Thoracic aorta (tissue), 2 donors: ENCODE results near the gene SCUBE1. TPM values are rescaled to one million over a fixed set of nuclear protein-coding genes. Genes with fewer than 3 reads are reported as not detected.

ENCODE experiments used
- ATAC-seq: fragments of 150-250 bp; one replicate; pipeline ENCODE4 v1.8.0; 2017; ENCODE audit warnings: low read depth; ENCODE audit not compliant: insufficient number of reproducible peaks, low FRiP score
- DNase-seq: peaks from one replicate; pipeline ENCODE4 v3.0.0-alpha.2; 2020; ENCODE audit warnings: low spot score
- H3K27ac ChIP-seq, 2 donors: fragments of 200-600 bp; sonication (generic); 1 replicate in 1 of 2; 2 replicates in 1 of 2; pipeline ENCODE4 v1.5.1; 2016; ENCODE audit warnings: mild to moderate bottlenecking in 2 of 2, moderate library complexity in 2 of 2
- H3K27me3 ChIP-seq: fragments of 200-600 bp; sonication (generic); replicated peaks from 2 replicates; pipeline ENCODE4 v1.6.0; 2016; ENCODE audit warnings: mild to moderate bottlenecking; ENCODE audit not compliant: insufficient read depth
- H3K36me3 ChIP-seq: fragments of 200-600 bp; sonication (generic); one replicate; pipeline ENCODE4 v1.5.1; 2016
- H3K4me1 ChIP-seq, 2 donors: fragments of 200-600 bp; sonication (generic); 1 replicate in 1 of 2; 2 replicates in 1 of 2; pipeline versions ENCODE4 v1.5.1 to v1.6.0; 2016; ENCODE audit warnings: low read depth in 2 of 2, mild to moderate bottlenecking in 1 of 2; ENCODE audit not compliant: control insufficient read depth in 1 of 2
- H3K4me3 ChIP-seq: fragments of 200-600 bp; sonication (generic); 2 replicates; pipeline ENCODE4 v1.5.1; 2016; ENCODE audit warnings: mild to moderate bottlenecking
- H3K9me3 ChIP-seq: fragments of 200-600 bp; sonication (generic); 2 replicates; pipeline ENCODE4 v1.5.1; 2016
- CTCF ChIP-seq: fragments of 200-600 bp; sonication (generic); IDR thresholded peaks from one replicate; pipeline ENCODE4 v1.5.1; 2019; ENCODE audit warnings: antibody characterized with exemption
- total RNA-seq, 2 donors: library from RNA; depleted of rRNA; stranded (reverse); fragments of >200 nt; gene quantifications; one replicate each; pipeline versions ENCODE4 v1.1.0 to v1.2.3, GENCODE V29; 2016

The SCUBE1 gene
- total RNA-seq, 2 donors from 2014 or later: 6.0 to 25.0 TPM

GRCh38 chr22:43216738-43217137 is 126.4 kb downstream of the SCUBE1 start:
- no peak for ATAC-seq
- DNase-seq: no peak
- TF ChIP-seq CTCF: no peak
- Histone ChIP-seq H3K4me3 (no peak overlapping the region), H3K36me3 (no peaks in the 10 kb centered on the region), H3K4me1 (no peaks in the 10 kb centered on the region), H3K27ac (no peak overlapping the region), H3K27me3 (no peaks in the 10 kb centered on the region), H3K9me3 (no peaks in the 10 kb centered on the region)

GRCh38 chr22:43213962-43214361 is 129.2 kb downstream of the SCUBE1 start:
- DNase-seq: no peak
- no peak overlapping the region for H3K4me3 ChIP-seq
- ATAC-seq: no peak
- H3K36me3 ChIP-seq: no peaks in the 10 kb centered on the region
- no peak for TF ChIP-seq CTCF
- no peaks in the 10 kb centered on the region for H3K9me3 ChIP-seq
- H3K4me1 ChIP-seq: no peaks in the 10 kb centered on the region
- H3K27ac ChIP-seq: no peak overlapping the region
- no peaks in the 10 kb centered on the region for H3K27me3 ChIP-seq

- DNase-seq (no peak), ATAC-seq (no peak)
- no peaks in the 10 kb centered on the region for H3K9me3 ChIP-seq
- H3K4me3 ChIP-seq: no peak overlapping the region
- H3K36me3 ChIP-seq: no peaks in the 10 kb centered on the region
- no peaks in the 10 kb centered on the region for H3K4me1 ChIP-seq
- no peak overlapping the region for H3K27ac ChIP-seq
- H3K27me3 ChIP-seq: no peaks in the 10 kb centered on the region
- TF ChIP-seq CTCF: no peak
These were observed 130.1 kb downstream of the SCUBE1 start for GRCh38 chr22:43213051-43213450.

- no peak for TF ChIP-seq CTCF
- Histone ChIP-seq H3K27me3 (no peaks in the 10 kb centered on the region), H3K27ac (no peak overlapping the region), H3K9me3 (no peaks in the 10 kb centered on the region), H3K4me1 (no peaks in the 10 kb centered on the region), H3K4me3 (no peak overlapping the region), H3K36me3 (no peaks in the 10 kb centered on the region)
- no peak for DNase-seq
- ATAC-seq: no peak
These were observed 130.7 kb downstream of the SCUBE1 start for GRCh38 chr22:43212434-43212952.

GRCh38 chr22:43211941-43212433 is 131.2 kb downstream of the SCUBE1 start:
- H3K9me3 ChIP-seq: no peaks in the 10 kb centered on the region
- no peaks in the 10 kb centered on the region for H3K4me1 ChIP-seq
- DNase-seq (no peak), ATAC-seq (no peak)
- H3K36me3 ChIP-seq: no peaks in the 10 kb centered on the region
- no peak overlapping the region for H3K4me3 ChIP-seq
- H3K27ac ChIP-seq: no peak overlapping the region
- no peaks in the 10 kb centered on the region for H3K27me3 ChIP-seq
- no peak for TF ChIP-seq CTCF
